ENCODE measurements around the gene SCARB1. TPM values are rescaled to one million over a fixed set of nuclear protein-coding genes. Genes with fewer than 3 reads are reported as not detected.

The SCARB1 gene
- total RNA-seq, 1 donor from 2014 or later: 11.9 TPM

GRCh38 chr12:124802361-124802760 lies 61.3 kb downstream of the SCARB1 start:
- no peak for DNase-seq (ENCODE audit: low read depth in 2 of 2)

DNA sequence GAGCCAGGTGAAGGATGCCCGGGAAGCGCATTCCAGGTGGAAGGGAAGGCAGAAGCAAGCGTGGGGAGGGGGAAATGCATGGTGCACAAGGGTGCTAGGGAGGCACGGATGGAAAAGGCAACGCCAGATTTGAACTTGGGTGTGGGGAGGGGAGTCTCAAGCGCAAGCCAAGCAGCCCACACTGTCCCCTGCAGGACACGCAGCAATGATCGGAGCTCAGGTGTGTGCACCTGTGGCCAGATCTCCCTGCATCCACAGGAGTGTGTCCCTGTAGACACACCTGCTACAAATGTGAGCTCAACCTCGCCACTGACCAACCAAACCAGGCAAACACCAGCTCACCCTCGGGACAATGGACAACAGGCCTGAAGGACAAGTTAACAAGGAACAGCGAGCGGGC lies 63.2 kb downstream of the SCARB1 start:
- no peak for DNase-seq (ENCODE audit: low read depth in 2 of 2)

DNA sequence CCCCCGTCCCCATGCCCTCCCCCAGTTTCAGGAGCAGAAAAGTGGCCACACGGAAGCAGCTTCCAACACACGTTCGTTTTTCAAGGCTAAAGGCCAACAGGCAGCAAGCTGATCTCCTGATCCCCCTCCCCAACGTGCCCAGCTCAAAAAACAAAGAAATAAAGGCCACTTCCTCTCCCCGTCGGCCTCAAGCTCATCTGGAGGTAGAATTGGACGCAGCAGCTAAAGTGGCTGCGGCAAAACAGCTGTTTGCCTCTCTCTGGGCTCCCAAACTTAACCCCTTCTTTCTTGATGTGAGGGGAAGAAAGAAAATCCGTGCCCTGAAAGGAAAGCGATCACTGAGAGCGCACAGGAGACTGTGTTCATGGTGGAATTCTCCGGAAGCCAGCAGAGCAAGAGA lies 66.3 kb downstream of the SCARB1 start:
- peak in 1 of 2 donors; percentile 47 for DNase-seq (ENCODE audit: low read depth in 2 of 2)

GRCh38 chr12:124796303-124796960 lies 67.2 kb downstream of the SCARB1 start:
- DNase-seq (ENCODE audit: low read depth in 2 of 2): peak in 1 of 2 donors; percentile 62

DNA sequence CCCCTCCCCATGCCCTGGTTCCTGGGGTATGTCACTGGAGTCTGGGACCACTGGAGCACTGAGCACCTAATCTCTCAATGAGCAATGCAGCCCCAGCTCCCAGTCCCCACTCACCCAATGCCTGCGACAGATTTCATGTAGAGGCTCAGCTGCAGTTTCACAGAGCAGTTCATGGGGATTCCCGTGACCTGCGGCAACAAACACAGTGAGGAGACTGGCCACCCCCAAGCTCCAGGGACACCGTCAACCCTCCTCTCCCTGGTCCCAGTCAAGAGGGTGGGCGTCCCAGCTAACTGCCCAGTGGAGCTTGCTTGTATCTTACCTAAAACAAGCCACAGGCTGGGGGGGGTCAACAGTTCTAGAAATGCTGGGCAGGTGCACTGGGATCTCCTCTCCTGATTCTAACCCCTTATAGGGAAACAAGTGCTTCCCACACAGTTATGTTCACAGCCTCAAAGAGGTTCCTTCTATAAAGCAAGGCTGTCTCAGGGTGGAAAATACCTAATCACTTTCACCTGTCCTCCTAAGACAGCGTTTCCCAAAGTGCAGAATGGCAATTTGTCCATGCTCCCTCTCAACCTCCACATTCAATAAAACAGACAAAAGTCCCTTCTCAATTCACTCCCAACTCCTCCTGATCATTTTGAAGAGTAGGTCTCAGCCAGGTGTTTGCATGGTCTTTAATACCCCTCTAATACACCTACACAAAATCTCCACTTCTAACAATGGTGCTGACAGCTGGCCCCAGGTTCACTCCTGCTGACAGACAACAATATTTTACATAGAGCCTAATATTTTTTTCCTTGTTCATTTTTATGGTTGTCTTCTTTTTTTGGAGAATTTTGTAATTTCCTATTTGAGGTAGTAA lies 68.3 kb downstream of the SCARB1 start:
- DNase-seq (ENCODE audit: low read depth in 2 of 2): no peak

DNA sequence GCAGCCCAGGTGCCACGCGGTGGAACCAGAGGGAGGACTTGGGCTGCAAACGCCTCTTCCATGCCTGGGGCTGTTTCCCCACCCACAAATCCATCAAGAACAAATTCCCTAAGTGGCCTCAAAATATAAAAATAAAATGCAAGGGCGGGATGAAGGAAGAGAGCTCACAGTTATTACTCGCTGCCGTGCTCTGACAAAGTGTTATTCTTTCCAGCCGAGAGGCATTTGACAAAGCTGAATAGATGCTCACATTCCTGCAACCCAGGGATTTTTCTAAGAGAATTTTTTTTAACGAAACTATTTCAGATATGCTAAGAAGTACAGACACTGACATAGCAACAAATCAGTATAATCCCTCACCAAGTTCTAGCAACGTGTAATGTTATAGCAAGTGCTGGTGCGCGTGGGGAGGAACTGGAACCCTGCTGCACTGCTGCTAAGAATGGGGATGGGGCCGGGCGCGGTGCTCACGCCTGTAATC lies 70.7 kb downstream of the SCARB1 start:
- no peak for DNase-seq (ENCODE audit: low read depth in 2 of 2)

DNA sequence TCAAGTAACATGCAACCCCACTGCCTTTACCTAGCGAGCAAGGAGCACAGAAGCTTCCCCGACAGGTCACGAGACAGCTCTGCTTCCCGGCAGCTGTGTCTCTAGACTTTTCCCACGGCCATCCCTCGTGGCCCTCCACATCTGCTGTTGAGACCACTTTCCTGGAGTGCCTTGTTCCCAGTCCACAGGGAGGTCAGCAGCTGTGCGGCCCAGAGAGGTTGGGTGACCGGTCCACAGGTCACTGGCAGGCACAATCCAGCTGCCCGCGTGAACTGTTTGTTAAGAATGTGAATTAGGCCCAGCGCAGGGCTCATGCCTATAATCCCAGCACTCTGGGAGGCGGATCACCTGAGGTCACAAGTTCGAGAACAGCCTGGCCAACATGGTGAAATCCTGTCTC lies 71.5 kb downstream of the SCARB1 start:
- no peak for DNase-seq (ENCODE audit: low read depth in 2 of 2)

- DNase-seq (ENCODE audit: low read depth in 2 of 2): no peak
Measured at GRCh38 chr12:124790650-124791400, 72.8 kb downstream of the SCARB1 start.

- no peak for DNase-seq (ENCODE audit: low read depth in 2 of 2)
Measured at GRCh38 chr12:124788936-124789555, 74.6 kb downstream of the SCARB1 start.

DNA sequence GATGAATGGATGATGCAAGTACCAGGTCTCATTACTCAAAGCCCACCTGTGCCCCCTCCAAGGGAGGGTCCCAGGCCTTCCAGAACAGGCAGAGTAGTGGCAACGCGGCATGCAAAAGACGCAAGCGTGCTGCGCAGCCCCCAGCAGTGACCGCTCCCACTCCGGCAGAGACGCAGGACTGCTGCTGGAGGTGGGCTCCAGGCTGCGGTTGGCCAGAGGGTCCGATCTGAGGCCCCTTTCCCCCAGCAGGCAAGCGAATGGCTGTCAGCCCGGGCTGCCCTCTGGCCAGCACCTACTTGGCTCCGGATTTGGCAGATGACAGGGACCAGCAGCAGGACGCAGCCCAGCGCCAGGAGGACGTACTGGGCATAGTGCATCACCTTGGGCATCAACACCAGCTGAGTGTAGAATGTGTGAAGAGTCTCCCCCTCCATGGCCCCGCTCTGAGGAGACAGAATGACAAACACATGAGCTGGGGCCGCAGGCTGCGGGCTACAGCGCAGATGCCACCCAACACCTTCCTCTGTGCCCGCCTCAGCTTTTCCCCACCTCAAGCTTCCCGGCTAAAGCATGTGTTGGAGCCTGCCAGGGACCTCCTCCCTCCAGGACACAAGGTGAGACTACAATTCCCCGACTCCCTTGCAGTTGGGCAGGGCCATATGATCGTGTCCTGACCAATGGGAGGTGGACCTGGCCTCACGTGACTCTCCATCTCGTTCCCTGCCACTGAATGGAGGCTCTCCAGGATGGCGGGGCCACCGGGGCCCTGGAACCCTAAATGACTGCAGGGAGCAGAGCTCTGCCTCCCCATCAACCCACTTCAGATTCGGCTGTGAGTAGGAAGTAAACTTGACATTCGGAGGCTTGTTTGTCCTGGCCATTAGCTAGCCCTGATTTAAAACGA lies 77.4 kb downstream of the SCARB1 start:
- peak; percentile 43 to 95 for DNase-seq (ENCODE audit: low read depth in 2 of 2)

DNA sequence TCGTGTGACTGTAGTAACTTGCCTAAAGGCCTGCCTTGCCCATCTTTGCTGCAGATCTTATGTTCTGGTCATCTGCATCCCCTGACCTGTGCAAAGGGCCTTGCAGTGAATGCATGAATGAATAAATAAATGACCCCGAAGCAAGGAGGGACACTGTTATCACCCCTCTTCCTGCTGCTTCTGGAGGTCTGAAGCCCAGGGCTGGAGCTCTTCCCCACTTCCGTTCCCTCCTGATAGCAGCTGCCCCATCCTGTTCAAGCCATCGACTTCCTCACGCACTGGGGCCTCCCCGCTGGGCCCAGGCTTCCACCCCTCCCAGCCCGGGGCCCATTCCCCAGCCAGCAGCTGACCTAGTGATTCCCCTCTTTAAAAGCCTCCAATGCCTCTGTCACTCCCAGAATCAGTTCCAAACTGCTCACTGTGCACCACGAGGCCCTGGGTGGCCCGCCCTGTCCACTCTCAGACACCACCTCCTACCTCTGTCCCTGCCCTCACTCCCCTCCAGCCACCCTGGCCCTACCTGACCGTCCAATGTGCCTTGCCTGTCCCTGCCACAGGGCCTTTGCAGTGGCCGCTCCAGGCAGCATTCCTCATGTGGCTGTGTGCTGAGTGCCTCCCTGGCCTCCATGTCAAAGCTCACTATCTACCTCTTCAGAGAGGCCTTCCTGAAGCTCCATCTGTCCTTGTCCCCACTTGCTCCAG lies 78.6 kb downstream of the SCARB1 start:
- DNase-seq (ENCODE audit: low read depth in 2 of 2): no peak

DNA sequence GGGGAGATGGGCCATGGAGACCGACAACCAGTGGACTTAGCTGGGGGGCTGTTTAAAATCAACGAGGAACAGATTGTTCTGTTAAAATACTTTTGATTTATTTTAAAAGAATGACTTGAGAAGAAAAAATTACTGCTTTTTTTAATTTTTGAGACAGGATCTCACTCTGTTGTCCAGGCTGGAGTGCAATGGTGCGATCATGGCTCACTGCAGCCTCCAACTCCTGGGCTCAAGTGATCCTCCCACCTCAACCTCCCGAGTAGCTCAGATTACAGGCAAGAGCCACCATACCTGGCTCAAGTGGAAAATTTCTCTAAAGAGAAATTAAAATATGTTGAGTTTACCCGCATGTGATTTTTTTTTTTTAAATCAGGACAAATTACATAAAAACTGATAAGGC lies 80.6 kb downstream of the SCARB1 start:
- no peak for DNase-seq (ENCODE audit: low read depth in 2 of 2)

DNA sequence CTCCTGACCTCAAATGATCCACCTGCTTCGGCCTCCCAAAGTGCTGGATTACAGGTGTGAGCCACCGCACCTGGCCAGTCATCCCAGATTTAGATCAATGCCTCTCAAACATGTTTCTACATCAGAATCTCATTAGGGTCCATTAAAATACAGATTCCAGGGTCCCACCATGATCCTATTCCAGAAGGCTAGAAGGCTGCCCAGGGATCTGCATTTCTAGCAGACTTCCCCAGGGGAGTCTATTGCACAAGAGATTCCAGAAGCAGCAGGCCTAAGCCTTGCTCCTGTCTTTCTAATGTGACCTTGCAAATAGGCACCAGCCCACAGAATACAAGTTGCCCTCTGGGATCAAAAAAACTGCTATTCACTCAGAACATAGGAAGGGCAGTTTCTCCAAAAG lies 81.5 kb downstream of the SCARB1 start:
- no peak for DNase-seq (ENCODE audit: low read depth in 2 of 2)

GRCh38 chr12:124780752-124781685 lies 82.6 kb downstream of the SCARB1 start:
- DNase-seq (ENCODE audit: low read depth in 2 of 2): no peak

DNA sequence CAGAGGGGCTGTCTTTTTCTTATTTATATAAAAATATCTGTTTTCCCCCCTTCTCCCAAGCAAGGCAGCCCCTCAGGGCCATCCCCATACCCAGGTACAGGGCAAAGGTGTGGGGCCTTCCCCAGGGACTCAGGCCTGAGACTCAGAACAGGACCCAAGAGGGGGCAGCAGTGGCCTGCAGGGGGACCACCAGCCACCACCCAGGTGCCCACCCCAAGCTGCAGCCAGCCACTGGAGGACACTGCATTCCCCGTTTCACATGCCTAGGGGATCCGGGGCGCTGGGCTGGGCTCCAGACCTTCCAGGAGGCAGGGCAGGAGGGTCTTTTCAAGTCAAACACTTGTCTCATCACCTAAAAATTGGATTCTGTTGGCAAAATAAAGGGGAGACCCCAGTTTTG lies 83.3 kb downstream of the SCARB1 start:
- no peak for DNase-seq (ENCODE audit: low read depth in 2 of 2)

- DNase-seq (ENCODE audit: low read depth in 2 of 2): peak in 1 of 2 donors; percentile 84
Measured at GRCh38 chr12:124779161-124780141, 84.2 kb downstream of the SCARB1 start.

GRCh38 chr12:124778411-124778810 lies 85.3 kb downstream of the SCARB1 start:
- no peak for DNase-seq (ENCODE audit: low read depth in 2 of 2)

Data from lung microvascular endothelial cell (primary cell).